NT2/D1 (cell line): Measurements from ENCODE around the gene SUN2.

Source experiments
- SUZ12 ChIP-seq: IDR thresholded peaks from 2 replicates; pipeline ENCODE4 v1.6.1; 2011; ENCODE audit not compliant: insufficient read length, insufficient read depth; ENCODE audit errors: extremely low read depth
- YY1 ChIP-seq: IDR thresholded peaks from 2 replicates; pipeline ENCODE4 v1.6.1; 2011; ENCODE audit not compliant: insufficient read length, insufficient read depth
- ZNF274 ChIP-seq: IDR thresholded peaks from 2 replicates; pipeline ENCODE4 v1.6.1; 2011; ENCODE audit warnings: mild to moderate bottlenecking, low read depth, low read length

DNA sequence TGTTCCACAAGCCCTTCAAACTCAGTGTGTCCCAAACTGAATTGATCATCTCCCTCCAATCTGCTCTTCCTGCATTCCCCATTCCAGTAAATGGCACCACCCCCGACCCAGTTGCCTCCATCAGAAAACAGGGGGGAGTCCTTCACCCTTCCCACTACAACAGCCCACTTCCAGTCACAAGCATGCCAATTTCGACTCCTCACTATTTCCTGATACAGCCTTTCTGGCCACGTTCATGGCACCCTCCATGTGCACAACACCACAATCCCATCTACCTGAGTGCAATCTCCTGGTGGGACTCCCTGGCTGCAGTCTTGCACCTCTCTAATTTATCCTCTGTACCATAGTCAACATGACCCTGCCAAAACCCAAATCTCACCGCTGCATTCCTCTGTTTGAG, 39.8 kb upstream of the SUN2 start:
- TF ChIP-seq SUZ12 (no peak), ZNF274 (no peak), YY1 (no peak)
